ENCODE data around the gene KIF16B. TPM values are rescaled to one million over a fixed set of nuclear protein-coding genes. Genes with fewer than 3 reads are reported as not detected.
"Not testable (repeated sequence)": the region's sequence is repeated elsewhere in the genome, so short reads cannot be mapped to it uniquely, and the experiment has no call there.

Gene KIF16B
- total RNA-seq, 1 donor from 2014 or later = 54.4 TPM

- DNase-seq = no peak
Observed at GRCh38 chr20:16589623-16590022, 16.4 kb upstream of the KIF16B start.

DNA sequence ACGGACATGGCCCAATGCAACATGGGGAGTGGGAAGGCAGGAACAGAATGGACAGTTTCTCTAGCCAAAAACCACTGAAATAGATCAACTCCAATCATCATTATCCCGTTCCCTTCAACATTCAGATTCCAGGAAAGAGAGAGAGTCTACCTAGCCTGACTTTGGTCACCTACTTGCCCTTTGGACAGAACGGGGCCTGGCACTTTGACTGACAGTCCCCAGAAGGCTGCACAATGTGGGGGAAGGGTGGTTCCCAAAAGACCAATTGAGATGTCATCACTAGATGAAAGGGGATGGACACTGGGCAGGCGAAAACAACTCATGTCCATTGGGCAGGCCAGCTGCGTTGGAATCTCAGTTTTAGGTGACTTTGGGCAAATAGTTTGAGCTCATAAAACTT, 15.0 kb upstream of the KIF16B start:
- no peak for DNase-seq

DNA sequence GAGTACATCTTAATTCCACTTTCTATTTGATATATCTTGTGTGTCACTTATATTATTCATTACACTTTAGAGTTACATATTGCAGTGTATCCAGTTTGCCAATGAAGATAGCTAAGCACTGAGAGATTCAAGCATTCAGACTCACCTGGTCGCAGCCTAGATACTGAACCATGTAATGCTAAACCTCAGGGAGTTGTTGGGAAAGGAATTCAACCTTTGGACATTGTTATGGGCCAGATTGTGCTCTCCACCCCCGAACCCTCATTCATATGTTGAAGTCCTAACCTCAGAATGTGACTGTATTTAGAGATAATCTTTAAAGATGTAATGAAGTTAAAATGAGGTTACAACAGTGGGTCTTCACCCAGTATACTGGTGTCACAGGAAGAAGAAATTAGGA, 13.8 kb upstream of the KIF16B start:
- no peak for DNase-seq

DNA sequence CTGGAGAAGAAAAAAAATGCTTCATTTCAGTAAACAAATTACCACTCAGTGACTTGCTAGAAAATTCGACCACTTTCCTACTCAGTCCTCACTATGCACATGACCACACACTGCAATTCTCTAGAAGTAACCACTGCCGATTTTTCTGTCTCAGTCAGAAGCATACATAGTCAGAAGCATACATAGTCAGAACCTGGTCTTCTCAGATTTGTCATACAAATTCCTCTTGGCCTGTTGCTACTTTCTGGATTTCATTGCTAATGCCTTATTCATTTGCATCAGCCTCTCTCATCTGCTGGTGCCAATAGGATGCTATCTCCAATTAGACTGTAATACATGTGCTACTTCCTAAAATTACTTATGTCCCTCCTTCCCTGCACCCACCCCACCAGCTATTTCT, 10.2 kb upstream of the KIF16B start:
- DNase-seq = no peak

DNA sequence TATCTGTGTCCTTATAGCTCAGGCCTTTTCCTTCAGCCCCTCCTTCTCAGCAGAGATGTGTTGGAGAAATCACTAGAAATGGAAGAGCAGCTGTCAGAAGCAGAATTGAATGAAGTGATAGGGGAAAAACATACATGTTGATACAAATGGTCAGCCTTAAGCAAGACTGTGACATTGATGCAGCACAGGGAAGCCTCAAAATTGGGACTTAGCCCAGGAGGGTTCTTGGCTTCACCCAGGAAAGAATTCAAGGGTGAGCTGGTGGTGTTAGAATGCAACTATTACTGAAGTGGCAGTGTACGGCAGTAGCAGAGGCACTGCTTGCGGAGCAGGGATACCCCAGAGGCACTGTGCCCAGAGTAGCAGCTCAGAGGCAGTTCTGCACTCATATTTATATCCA, 8.0 kb upstream of the KIF16B start:
- no peak for DNase-seq

GRCh38 chr20:16580620-16581019, 7.4 kb upstream of the KIF16B start:
- no peak for DNase-seq

- no peak for DNase-seq
Observed at GRCh38 chr20:16580147-16580546, 6.9 kb upstream of the KIF16B start.

DNA sequence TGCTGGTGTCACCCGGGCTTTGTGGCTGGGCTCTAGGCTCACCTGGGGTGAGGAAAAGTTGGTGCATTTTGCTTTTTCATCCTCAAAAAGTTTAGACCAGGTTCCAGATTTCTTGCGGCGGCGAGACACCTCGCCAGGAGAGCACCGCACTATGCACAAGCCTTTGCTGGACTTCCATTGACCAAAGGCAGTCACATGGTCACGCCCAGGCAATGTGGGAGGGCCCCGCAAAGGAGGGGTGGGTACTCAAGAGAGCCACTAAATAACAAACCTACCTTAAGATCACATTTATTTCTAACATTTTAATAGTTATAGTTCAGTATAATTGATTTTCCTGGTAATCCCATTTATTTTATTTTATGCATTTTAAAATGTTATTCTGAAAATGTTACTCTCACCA, 3.0 kb upstream of the KIF16B start:
- no peak for DNase-seq

- DNase-seq = no peak
Observed at GRCh38 chr20:16575390-16576140, 2.3 kb upstream of the KIF16B start.

GRCh38 chr20:16574656-16575355, 1.6 kb upstream of the KIF16B start:
- peak; percentile 77 for DNase-seq

DNA sequence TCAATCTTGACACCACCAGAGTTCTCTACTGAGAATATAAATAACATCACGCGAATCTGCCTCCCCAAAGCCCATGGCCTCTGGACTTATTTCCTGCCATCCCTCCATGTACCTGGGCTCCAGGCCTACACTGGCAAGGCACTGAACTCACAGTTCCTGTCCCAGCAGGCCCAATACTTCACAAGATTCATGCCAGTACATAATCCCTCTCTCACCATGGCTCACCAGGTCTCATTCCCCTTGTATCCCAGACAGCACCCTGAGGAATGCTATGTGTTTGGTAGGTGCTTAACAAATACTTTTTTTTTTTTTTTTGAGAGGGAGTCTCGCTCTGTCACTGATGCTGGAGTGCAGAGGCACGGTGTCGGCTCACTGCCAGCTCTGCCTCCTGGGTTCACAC, 1.9 kb downstream of the KIF16B start:
- no peak for DNase-seq

GRCh38 chr20:16569246-16570153, 3.7 kb downstream of the KIF16B start:
- no peak for DNase-seq

DNA sequence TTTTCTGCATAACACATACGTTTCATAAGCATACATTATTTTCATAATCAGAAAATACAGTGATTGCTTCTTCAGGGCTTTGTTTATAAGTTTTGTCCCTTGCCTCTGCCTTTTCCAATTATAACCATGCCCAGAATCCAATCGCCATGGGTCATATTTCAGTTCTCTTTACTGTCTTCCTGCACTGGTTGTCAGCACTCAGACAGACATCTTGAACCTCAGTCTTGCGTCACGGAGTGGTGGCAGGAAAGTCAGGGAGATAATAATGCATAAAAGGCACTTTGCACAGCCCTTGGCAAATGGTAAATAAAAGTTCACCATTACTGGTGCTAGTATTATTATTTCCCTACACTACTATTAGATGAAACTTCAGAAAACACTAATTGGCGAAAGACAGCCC, 7.2 kb downstream of the KIF16B start:
- no peak for DNase-seq

DNA sequence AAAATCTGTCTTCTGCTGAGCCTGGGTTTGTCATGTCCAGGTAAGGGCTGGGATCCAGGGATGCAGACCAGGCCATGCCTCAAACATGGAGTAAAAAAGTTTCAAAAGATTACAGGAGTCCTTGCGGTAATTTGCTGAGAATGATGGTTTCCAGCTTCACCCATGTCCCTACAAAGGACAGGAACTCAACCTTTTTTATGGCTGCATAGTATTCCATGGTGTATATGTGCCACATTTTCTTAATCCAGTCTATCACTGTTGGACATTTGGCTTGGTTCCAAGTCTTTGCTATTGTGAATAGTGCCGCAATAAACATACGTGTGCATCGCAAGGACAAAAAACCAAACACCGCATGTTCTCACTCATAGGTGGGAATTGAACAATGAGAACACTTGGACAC, 9.2 kb downstream of the KIF16B start:
- not testable (repeated sequence) for DNase-seq

DNA sequence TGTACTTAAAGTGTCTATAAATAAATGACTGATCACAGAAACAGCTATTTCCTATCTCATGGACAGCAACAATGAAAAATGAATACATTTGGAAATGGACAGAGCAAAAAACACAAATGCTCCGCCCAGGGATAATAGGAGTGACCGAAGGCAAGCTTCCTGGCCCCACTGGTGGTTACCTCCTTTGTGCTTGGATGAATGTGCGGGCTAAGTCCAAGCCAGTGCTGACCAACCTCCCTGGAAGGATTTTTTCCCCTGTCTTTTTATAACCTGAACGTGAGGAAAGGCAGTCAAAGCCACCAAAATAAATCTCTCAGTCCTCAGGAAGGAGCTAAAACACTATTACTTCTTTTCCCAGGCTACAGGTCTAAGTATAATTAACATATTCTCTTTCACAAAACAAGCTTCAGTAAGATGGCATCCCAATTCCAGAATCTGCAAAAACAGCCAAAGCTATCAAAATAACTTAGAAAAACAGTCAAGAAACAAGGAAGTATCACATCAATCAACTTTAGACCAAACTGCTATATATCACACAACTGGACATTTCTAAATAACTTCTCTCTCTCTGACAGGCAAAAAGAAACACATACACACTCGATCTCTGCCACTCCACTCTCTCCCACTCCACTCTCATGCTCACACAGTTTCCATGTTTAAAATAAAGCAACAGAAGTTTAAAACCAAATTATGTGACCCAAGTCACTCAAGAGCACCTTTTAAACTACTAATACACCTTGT, 10.0 kb downstream of the KIF16B start:
- DNase-seq = no peak

GRCh38 chr20:16562259-16562658, 11.0 kb downstream of the KIF16B start:
- DNase-seq = no peak

DNA sequence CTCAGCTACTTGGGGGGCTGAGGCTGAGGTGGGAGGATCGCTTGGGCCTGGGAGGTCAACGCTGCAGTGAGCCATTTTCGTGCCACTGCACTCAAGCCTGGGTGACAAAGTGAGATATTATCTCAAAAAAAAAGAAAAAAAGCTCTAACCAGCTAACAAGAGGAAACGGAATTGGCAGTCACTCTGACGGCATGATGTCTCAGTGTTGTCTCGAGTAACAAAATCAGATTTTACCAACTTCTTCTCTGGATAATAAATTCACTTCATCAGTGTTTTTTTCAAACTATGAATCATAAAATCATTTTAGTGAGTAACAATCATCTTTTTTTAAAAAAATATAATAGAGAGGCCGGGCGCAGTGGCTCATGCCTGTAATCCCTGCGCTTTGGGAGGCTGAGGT, 12.6 kb downstream of the KIF16B start:
- no peak for DNase-seq

DNA sequence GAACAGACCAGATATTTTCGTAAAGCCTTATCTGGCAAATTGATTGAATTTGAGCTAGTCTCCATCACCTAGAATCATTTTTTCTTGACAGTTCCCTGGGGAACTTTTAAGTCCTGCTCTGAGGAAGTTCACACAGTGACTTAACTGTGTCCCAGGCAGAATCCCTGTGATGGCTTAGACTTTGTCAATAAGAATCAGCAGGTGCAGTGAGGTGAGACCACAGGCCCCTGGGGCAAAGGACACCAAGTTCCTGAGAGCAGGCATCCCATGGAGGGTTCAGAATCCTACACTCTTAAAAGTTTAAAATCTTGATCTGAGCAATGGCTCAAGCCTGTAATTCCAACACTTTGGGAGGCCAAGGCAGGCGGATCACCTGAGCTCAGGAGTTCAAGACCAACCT, 13.0 kb downstream of the KIF16B start:
- DNase-seq = no peak

GRCh38 chr20:16556301-16556700, 16.9 kb downstream of the KIF16B start:
- DNase-seq = no peak

DNA sequence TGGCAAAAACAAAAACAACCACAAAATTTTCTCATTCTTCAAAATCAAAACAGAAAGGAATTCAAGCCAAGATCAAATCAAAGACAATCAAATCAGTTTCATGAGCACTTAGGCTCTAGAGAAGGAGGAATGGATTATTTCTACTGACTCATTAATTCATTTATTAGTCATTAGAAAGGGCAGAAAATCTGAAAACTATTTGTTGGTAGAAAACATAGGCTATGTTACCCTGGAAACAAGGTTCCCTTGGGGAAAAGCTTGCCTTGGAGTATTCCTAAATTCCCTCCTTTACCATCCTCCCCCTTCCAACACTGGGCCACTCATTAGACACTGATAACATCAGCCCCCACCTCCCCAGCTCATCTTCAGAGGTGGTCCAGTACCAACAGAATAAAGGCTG, 17.5 kb downstream of the KIF16B start:
- no peak for DNase-seq

- no peak for DNase-seq
Observed at GRCh38 chr20:16554766-16555543, 18.3 kb downstream of the KIF16B start.

GRCh38 chr20:16553684-16554083, 19.6 kb downstream of the KIF16B start:
- DNase-seq = no peak
